Measurements from ENCODE around the gene HNRNPLL.

- TF ChIP-seq CTCF (IDR thresholded peaks at IDR 0.05) (no peak), POLR2A (IDR thresholded peaks at IDR 0.05) (no peak)
Measured at GRCh38 chr2:38557981-38558380, 44.7 kb downstream of the HNRNPLL start.

Measured in heart left ventricle (tissue), 13 donors.